Measurements from ENCODE around the gene GRHL1.

Gene GRHL1

DNA sequence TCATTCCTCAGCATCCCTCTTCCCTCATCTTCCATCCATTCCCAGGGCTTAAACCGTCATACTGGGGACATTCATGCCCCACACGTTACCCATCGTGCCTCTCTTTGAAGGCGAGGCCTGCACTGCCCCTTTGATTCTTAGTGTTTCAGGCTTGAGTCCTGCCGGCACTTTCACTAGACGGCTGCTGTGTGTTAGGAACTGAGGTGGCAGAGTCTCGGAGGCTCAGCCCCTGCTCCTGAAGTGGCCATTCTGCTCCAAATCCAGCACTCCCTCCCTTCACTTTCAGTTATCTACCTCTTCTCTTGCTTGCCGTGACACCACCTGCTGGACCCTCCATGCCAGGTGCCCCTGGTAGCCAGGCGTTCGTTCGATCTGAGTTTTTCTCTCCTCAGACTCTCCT is 43.0 kb downstream of the GRHL1 start:
- Histone ChIP-seq H3K27me3 (no peaks in the 10 kb centered on the region), H3K9me3 (no peaks in the 10 kb centered on the region), H3K27ac (no peak overlapping the region), H3K36me3 (no peaks in the 10 kb centered on the region), H3K4me1 (ENCODE audit: control insufficient read depth in 1 of 2, insufficient read depth in 1 of 2, low read depth in 1 of 2, low read length in 1 of 2) (no peaks in the 10 kb centered on the region), H3K4me3 (ENCODE audit: low read depth in 1 of 2, low read length in 1 of 2) (no peak overlapping the region)
- TF ChIP-seq, protein P1, sequence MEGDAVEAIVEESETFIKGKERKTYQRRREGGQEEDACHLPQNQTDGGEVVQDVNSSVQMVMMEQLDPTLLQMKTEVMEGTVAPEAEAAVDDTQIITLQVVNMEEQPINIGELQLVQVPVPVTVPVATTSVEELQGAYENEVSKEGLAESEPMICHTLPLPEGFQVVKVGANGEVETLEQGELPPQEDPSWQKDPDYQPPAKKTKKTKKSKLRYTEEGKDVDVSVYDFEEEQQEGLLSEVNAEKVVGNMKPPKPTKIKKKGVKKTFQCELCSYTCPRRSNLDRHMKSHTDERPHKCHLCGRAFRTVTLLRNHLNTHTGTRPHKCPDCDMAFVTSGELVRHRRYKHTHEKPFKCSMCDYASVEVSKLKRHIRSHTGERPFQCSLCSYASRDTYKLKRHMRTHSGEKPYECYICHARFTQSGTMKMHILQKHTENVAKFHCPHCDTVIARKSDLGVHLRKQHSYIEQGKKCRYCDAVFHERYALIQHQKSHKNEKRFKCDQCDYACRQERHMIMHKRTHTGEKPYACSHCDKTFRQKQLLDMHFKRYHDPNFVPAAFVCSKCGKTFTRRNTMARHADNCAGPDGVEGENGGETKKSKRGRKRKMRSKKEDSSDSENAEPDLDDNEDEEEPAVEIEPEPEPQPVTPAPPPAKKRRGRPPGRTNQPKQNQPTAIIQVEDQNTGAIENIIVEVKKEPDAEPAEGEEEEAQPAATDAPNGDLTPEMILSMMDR (IDR thresholded peaks at IDR 0.05): no peak

DNA sequence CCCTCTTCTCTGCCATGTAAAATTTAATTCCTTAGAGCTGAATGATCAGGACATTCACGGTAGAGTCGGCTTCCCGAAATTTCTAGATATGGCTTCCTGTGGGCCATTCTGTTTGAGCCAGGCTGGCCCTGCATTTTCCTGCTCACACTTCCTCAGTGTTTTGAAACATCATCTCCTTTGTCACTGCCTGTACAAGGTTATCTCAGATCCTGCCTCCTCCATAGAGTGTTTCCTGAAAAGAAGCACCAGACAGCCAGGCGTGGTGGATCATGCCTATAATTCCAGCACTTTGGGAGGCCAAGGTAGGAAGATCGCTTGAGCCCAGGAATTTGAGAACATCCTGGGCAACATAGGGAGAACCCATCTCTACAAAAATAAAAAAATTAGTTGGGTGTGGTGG is 43.6 kb downstream of the GRHL1 start:
- no peak overlapping the region for H3K4me3 ChIP-seq (ENCODE audit: low read depth in 1 of 2, low read length in 1 of 2)
- H3K36me3 ChIP-seq: no peaks in the 10 kb centered on the region
- H3K4me1 ChIP-seq (ENCODE audit: control insufficient read depth in 1 of 2, insufficient read depth in 1 of 2, low read depth in 1 of 2, low read length in 1 of 2): no peaks in the 10 kb centered on the region
- no peaks in the 10 kb centered on the region for H3K27me3 ChIP-seq
- no peaks in the 10 kb centered on the region for H3K9me3 ChIP-seq
- TF ChIP-seq, protein P1 (IDR thresholded peaks at IDR 0.05): no peak
- H3K27ac ChIP-seq: no peak overlapping the region

DNA sequence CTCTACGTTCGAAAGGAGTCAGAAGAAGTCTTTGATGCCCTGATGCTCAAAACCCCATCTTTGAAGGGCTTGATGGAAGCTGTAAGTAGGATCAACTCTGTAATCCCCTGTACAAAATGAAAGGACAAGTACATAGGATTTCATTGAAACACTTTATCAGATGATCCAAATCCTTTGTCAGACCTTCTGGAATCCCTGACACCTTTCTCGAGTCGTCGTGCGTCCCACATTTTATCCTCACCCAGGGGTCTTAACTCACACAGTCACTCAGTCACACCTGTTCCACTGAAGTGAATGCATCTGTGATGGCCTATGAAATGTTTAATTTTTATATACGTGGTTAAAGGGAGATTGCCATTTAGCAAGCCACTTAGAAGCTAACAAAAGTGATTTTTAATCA is 44.8 kb downstream of the GRHL1 start:
- H3K9me3 ChIP-seq: no peaks in the 10 kb centered on the region
- peaks cover under 1% of the 10 kb centered on the region in 2 experiments for H3K4me1 ChIP-seq (ENCODE audit: control insufficient read depth in 1 of 2, insufficient read depth in 1 of 2, low read depth in 1 of 2, low read length in 1 of 2)
- TF ChIP-seq, protein P1 (IDR thresholded peaks at IDR 0.05): no peak
- no peak overlapping the region for H3K4me3 ChIP-seq (ENCODE audit: low read depth in 1 of 2, low read length in 1 of 2)
- H3K27ac ChIP-seq: no peak overlapping the region
- no peaks in the 10 kb centered on the region for H3K27me3 ChIP-seq
- H3K36me3 ChIP-seq: no peaks in the 10 kb centered on the region

DNA sequence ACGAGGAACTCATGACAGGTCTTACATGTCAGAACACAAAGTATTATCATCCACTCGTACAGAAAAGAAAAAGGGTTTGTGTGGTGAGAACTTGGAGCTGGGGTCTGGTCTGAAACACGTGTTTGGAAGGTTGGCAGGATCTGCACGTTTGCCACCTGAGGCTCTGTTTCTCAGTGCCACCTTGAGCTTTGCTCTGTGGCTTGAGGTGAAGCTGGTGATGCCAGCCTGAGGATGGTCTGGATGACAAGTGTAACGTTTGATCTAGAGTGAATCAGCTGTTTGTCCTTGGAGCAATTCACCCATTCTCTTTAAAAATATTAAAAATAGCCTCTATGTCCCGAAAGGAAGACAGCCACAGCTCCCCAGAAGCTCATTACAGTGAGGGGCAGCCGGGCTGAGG is 46.4 kb downstream of the GRHL1 start:
- peaks cover 10% of the 10 kb centered on the region in 2 experiments for H3K4me1 ChIP-seq (ENCODE audit: control insufficient read depth in 1 of 2, insufficient read depth in 1 of 2, low read depth in 1 of 2, low read length in 1 of 2)
- TF ChIP-seq, protein P1 (IDR thresholded peaks at IDR 0.05): no peak
- no peaks in the 10 kb centered on the region for H3K36me3 ChIP-seq
- no peaks in the 10 kb centered on the region for H3K9me3 ChIP-seq
- H3K27me3 ChIP-seq: no peaks in the 10 kb centered on the region
- H3K27ac ChIP-seq: no peak overlapping the region
- no peak overlapping the region for H3K4me3 ChIP-seq (ENCODE audit: low read depth in 1 of 2, low read length in 1 of 2)

DNA sequence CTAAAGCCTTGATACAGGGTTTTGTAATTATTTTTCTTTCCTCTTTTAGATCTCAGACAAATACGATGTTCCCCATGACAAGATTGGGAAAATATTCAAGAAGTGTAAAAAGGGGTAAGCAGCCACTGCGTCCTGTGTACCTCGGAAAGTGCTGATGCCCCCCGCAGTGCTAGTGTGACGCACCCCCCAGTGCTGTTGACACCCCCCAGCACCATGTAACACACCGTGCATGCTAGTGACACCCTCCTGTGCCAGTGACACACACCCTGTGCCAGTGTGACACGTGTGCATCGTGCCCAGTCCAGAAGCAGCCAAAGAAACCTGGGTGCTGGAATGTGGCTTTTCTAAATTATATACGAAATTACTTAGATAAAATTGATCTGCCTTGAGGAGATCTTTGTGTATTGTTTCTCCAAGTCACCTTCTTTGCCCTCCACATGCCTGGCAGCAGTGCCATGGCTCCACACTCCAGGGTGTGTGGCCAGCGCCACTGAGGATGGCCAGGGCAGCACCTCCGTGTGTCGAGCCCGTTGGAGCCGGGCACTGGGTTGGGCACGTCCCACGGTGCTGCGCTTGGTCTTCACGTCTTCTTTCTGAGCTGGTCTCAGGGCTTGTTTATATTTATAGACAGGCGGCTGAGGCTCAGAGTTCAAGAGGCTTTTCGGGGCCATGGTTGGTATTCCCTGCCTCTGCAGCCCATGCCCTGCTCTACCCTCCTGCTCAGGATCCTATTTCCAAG is 47.6 kb downstream of the GRHL1 start:
- H3K4me3 ChIP-seq (ENCODE audit: low read depth in 1 of 2, low read length in 1 of 2): no peak overlapping the region
- peaks cover 5% of the 10 kb centered on the region for H3K27me3 ChIP-seq
- TF ChIP-seq, protein P1 (IDR thresholded peaks at IDR 0.05): no peak
- H3K4me1 ChIP-seq (ENCODE audit: control insufficient read depth in 1 of 2, insufficient read depth in 1 of 2, low read depth in 1 of 2, low read length in 1 of 2): peaks cover 10% of the 10 kb centered on the region in 2 experiments
- H3K27ac ChIP-seq: no peak overlapping the region
- no peaks in the 10 kb centered on the region for H3K36me3 ChIP-seq
- H3K9me3 ChIP-seq: no peaks in the 10 kb centered on the region

Measured in neutrophil (primary cell).